GM12872 (cell line): ENCODE results near the gene MCAM.

ENCODE experiments used
- CTCF ChIP-seq: IDR thresholded peaks from 3 replicates; pipeline ENCODE4 v1.5.1; 2011; ENCODE audit warnings: low read depth, mild to moderate bottlenecking, low read length, moderate library complexity; ENCODE audit not compliant: insufficient read depth

MCAM gene

GRCh38 chr11:119361056-119361787 is 44.3 kb upstream of the MCAM start:
- TF ChIP-seq CTCF, result no peak

- no peak for TF ChIP-seq CTCF
Observed at GRCh38 chr11:119359365-119360214, 42.7 kb upstream of the MCAM start.

GRCh38 chr11:119357074-119357473 is 40.1 kb upstream of the MCAM start:
- TF ChIP-seq CTCF, result no peak

GRCh38 chr11:119356349-119357031 is 39.6 kb upstream of the MCAM start:
- peak; percentile 92 for TF ChIP-seq CTCF

- no peak for TF ChIP-seq CTCF
Observed at GRCh38 chr11:119355091-119355843, 38.3 kb upstream of the MCAM start.

- TF ChIP-seq CTCF, result no peak
Observed at GRCh38 chr11:119352857-119353260, 35.9 kb upstream of the MCAM start.
